HepG2 (cell line): ENCODE data around the gene FNDC3A. TPM values are rescaled to one million over a fixed set of nuclear protein-coding genes. Genes with fewer than 3 reads are reported as not detected.

Experiments used
- AFF4 ChIP-seq: sonication (generic); formaldehyde crosslinking; IDR thresholded peaks from 2 replicates; pipeline ENCODE4 v1.4.0; 2020; ENCODE audit warnings: missing genetic modification reagents
- BRD4 ChIP-seq: sonication (generic); formaldehyde crosslinking; IDR thresholded peaks from 2 replicates; pipeline ENCODE4 v1.4.0; 2020; ENCODE audit warnings: missing genetic modification reagents
- FOXC1 ChIP-seq: sonication (generic); formaldehyde crosslinking; IDR thresholded peaks from 2 replicates; pipeline ENCODE4 v1.8.0; 2022; ENCODE audit warnings: mild to moderate bottlenecking, missing genetic modification reagents, borderline replicate concordance
- MIER3 ChIP-seq: IDR thresholded peaks from 2 replicates; pipeline ENCODE4 v1.6.1; 2016; ENCODE audit warnings: missing compliant biosample characterization, borderline replicate concordance
- NCOR1 ChIP-seq: fragments of 200-600 bp; sonication (generic); IDR thresholded peaks from 2 replicates; pipeline ENCODE4 v1.7.0; 2017; ENCODE audit warnings: antibody characterized with exemption, low read length, borderline replicate concordance
- RBM22 ChIP-seq: fragments of 200-400 bp; formaldehyde crosslinking; optimal IDR thresholded peaks from 2 replicates; pipeline ENCODE3; 2017; ENCODE audit warnings: mild to moderate bottlenecking, low read length, moderate library complexity
- RFX3 ChIP-seq: IDR thresholded peaks from 2 replicates; pipeline ENCODE4 v1.6.1; 2016; ENCODE audit warnings: missing biosample characterization, missing genetic modification reagents
- RFX5 ChIP-seq: IDR thresholded peaks from 2 replicates; pipeline ENCODE4 v1.6.1; 2011; ENCODE audit warnings: low read depth, low read length, improper control_type of control experiment
- THAP11 ChIP-seq: IDR thresholded peaks from 2 replicates; pipeline ENCODE4 v1.6.1; 2016; ENCODE audit warnings: missing biosample characterization, missing genetic modification reagents
- ZBTB20 ChIP-seq: sonication (generic); formaldehyde crosslinking; IDR thresholded peaks from 2 replicates; pipeline ENCODE4 v1.8.1; 2023; ENCODE audit warnings: missing genetic modification reagents, low read depth, mild to moderate bottlenecking, borderline replicate concordance
- ZBTB42 ChIP-seq: sonication (generic); formaldehyde crosslinking; IDR thresholded peaks from 2 replicates; pipeline ENCODE4 v1.5.0; 2020; ENCODE audit warnings: mild to moderate bottlenecking, missing genetic modification reagents
- ZFX ChIP-seq: sonication (generic); formaldehyde crosslinking; IDR thresholded peaks from 2 replicates; pipeline ENCODE4 v1.4.0; 2020; ENCODE audit warnings: mild to moderate bottlenecking, low read depth, missing genetic modification reagents, moderate library complexity
- ZNF296 ChIP-seq: sonication (generic); formaldehyde crosslinking; conservative IDR thresholded peaks from 2 replicates; pipeline ENCODE4 v1.5.0; 2020; ENCODE audit warnings: mild to moderate bottlenecking, missing genetic modification reagents
- ZNF343 ChIP-seq: sonication (generic); formaldehyde crosslinking; IDR thresholded peaks from 2 replicates; pipeline ENCODE4 v1.4.0; 2020; ENCODE audit warnings: mild to moderate bottlenecking, missing genetic modification reagents
- ZNF441 ChIP-seq: sonication (generic); formaldehyde crosslinking; IDR thresholded peaks from 2 replicates; pipeline ENCODE4 v1.7.0; 2021; ENCODE audit warnings: missing genetic modification reagents, borderline replicate concordance
- ZNF572 ChIP-seq: sonication (generic); formaldehyde crosslinking; IDR thresholded peaks from 2 replicates; pipeline ENCODE4 v1.5.1; 2020; ENCODE audit warnings: mild to moderate bottlenecking, missing genetic modification reagents
- ZSCAN9 ChIP-seq: IDR thresholded peaks from 2 replicates; pipeline ENCODE4 v1.6.1; 2016; ENCODE audit warnings: borderline replicate concordance
- polyA plus RNA-seq, 8 experiments: library from polyadenylated mRNA; depleted of rRNA in 3 of 8; stranded (reverse) in 7 of 8; unstranded in 1 of 8; fragments of >200 nt; fragmentation: Illumina TruSeq in 4 of 8; extraction: Trizol in 4 of 8; gene quantifications; 2 replicates each; pipeline versions ENCODE4 v1.2.1 to v1.2.3, GENCODE V29; 2011 to 2016; ENCODE audit warnings: low read depth in 4 of 8, missing spikeins in 1 of 8, mixed read lengths in 1 of 8; ENCODE audit not compliant: insufficient read depth in 1 of 8
- total RNA-seq, 5 experiments: library from RNA; depleted of rRNA; stranded (reverse); fragments of >200 nt; fragmentation: Illumina TruSeq; extraction: Trizol; gene quantifications; 2 replicates each; pipeline ENCODE4 v1.2.3, GENCODE V29; 2016; ENCODE audit warnings: low read depth in 1 of 5
- TF ChIP-seq, protein P1 (sequence below): sonication (generic); formaldehyde crosslinking; IDR thresholded peaks from 2 replicates; pipeline ENCODE4 v1.5.0; 2020; ENCODE audit warnings: mild to moderate bottlenecking, missing genetic modification reagents
- TF ChIP-seq, protein P2 (sequence below): sonication (generic); formaldehyde crosslinking; IDR thresholded peaks from 2 replicates; pipeline ENCODE4 v1.5.0; 2020; ENCODE audit warnings: missing genetic modification reagents
- TF ChIP-seq, protein P3 (sequence below): sonication (generic); formaldehyde crosslinking; IDR thresholded peaks from 2 replicates; pipeline ENCODE4 v1.5.1; 2020; ENCODE audit warnings: missing genetic modification reagents, mild to moderate bottlenecking, borderline replicate concordance

The FNDC3A gene
- total and polyA plus RNA-seq, 2 of the 13 experiments (the other 11 are each of a cell fraction or from before 2014, with no cell fraction given) = 36.7 to 39.3 TPM

GRCh38 chr13:49247643-49248621, 272.2 kb downstream of the FNDC3A start, which contains the start of gene CDADC1 (continued):
- TF ChIP-seq ZSCAN9 (0 out of 2 replicates have a peak, but pooled peaks have one; percentile 67), FOXC1 (CRISPR knock-in tag) (no peak), NCOR1 (no peak), THAP11 (CRISPR knock-in tag) (peak; percentile 88), BRD4 (no peak), ZNF441 (CRISPR knock-in tag) (0 out of 2 replicates have a peak, but pooled peaks have one; percentile 66), MIER3 (CRISPR knock-in tag) (peak; percentile 46; the same call in 1 of the 2 replicates), ZNF572 (CRISPR knock-in tag) (peak; percentile 51; the same call in 1 of the 2 replicates), RFX5 (peak; percentile 78), RFX3 (CRISPR knock-in tag) (peak; percentile 79), AFF4 (CRISPR knock-in tag) (no peak), ZNF343 (CRISPR knock-in tag) (no peak), ZBTB20 (CRISPR knock-in tag) (no peak), ZNF296 (CRISPR knock-in tag) (no peak), ZBTB42 (CRISPR knock-in tag) (no peak), RBM22 (no peak), ZFX (peak; percentile 87)
- TF ChIP-seq, protein P1, sequence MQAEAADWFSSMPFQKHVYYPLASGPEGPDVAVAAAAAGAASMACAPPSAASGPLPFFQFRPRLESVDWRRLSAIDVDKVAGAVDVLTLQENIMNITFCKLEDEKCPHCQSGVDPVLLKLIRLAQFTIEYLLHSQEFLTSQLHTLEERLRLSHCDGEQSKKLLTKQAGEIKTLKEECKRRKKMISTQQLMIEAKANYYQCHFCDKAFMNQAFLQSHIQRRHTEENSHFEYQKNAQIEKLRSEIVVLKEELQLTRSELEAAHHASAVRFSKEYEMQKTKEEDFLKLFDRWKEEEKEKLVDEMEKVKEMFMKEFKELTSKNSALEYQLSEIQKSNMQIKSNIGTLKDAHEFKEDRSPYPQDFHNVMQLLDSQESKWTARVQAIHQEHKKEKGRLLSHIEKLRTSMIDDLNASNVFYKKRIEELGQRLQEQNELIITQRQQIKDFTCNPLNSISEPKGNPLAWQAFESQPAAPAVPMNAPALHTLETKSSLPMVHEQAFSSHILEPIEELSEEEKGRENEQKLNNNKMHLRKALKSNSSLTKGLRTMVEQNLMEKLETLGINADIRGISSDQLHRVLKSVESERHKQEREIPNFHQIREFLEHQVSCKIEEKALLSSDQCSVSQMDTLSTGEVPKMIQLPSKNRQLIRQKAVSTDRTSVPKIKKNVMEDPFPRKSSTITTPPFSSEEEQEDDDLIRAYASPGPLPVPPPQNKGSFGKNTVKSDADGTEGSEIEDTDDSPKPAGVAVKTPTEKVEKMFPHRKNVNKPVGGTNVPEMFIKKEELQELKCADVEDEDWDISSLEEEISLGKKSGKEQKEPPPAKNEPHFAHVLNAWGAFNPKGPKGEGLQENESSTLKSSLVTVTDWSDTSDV (CRISPR knock-in tag) = no peak
- TF ChIP-seq, protein P2, sequence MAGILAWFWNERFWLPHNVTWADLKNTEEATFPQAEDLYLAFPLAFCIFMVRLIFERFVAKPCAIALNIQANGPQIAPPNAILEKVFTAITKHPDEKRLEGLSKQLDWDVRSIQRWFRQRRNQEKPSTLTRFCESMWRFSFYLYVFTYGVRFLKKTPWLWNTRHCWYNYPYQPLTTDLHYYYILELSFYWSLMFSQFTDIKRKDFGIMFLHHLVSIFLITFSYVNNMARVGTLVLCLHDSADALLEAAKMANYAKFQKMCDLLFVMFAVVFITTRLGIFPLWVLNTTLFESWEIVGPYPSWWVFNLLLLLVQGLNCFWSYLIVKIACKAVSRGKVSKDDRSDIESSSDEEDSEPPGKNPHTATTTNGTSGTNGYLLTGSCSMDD (CRISPR knock-in tag) = no peak
- TF ChIP-seq, protein P3, sequence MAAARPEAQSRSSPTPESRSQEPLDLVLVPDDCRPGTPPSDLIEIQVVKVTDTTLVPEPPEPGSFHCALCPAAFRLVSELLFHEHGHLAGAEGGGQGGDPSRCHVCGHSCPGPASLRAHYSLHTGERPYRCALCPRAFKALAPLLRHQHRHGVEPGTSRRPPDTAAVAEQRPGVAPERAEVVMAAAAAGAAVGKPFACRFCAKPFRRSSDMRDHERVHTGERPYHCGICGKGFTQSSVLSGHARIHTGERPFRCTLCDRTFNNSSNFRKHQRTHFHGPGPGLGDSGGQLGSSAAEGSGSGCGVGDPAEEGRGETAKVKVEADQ (CRISPR knock-in tag) = 0 out of 2 replicates have a peak, but pooled peaks have one; percentile 42
